Naive thymus-derived CD8-positive, alpha-beta T cell (primary cell): ENCODE measurements around the gene SCAF4. TPM values are rescaled to one million over a fixed set of nuclear protein-coding genes. Genes with fewer than 3 reads are reported as not detected.
"Not testable (repeated sequence)": the region's sequence is repeated elsewhere in the genome, so short reads cannot be mapped to it uniquely, and the experiment has no call there.

Source experiments
- ATAC-seq, 2 donors: fragments of 150-1000 bp; cut with Tn5 transposase in 1 of 2; sonication (Bioruptor Pico), chemical (Tn5 transposase) in 1 of 2; 1 replicate in 1 of 2; 2 replicates in 1 of 2; pipeline ENCODE4 v1.10.0; 2021; ENCODE audit warnings: mild to moderate bottlenecking in 2 of 2, moderate library complexity in 2 of 2
- POLR2A ChIA-PET: fragments of 350-600 bp; sonication (Branson Sonifier 250); formaldehyde crosslinking; loops from one replicate; lab custom pipeline; 2021; ENCODE audit warnings: antibody characterized with exemption; lab: Charles Lee
- DNase-seq, 10 donors: peaks; one replicate each; pipeline versions ENCODE4 v3.0.0 to v3.0.0-alpha.2; 2020 to 2022
- H3K27ac Mint-ChIP-seq, 10 donors: one replicate each; pipeline ENCODE4 v1.8.0; 2020 to 2022; ENCODE audit warnings: mild to moderate bottlenecking in 10 of 10, mixed read lengths in 10 of 10, moderate library complexity in 4 of 10, inconsistent platforms in 1 of 10
- H3K27me3 Mint-ChIP-seq, 5 donors: one replicate each; pipeline ENCODE4 v1.8.0; 2021 to 2022; ENCODE audit warnings: mixed read lengths in 5 of 5
- H3K36me3 Mint-ChIP-seq, 3 donors: one replicate each; pipeline ENCODE4 v1.8.0; 2020 to 2022; ENCODE audit warnings: mixed read lengths in 3 of 3, mild to moderate bottlenecking in 2 of 3, inconsistent platforms in 1 of 3
- H3K4me1 Mint-ChIP-seq, 4 donors: one replicate each; pipeline ENCODE4 v1.8.0; 2021 to 2022; ENCODE audit warnings: mixed read lengths in 4 of 4
- H3K4me3 Mint-ChIP-seq, 10 donors: one replicate each; pipeline ENCODE4 v1.8.0; 2020 to 2022; ENCODE audit warnings: mild to moderate bottlenecking in 10 of 10, mixed read lengths in 10 of 10, moderate library complexity in 6 of 10, inconsistent platforms in 1 of 10
- H3K9me3 Mint-ChIP-seq, 9 donors: one replicate each; pipeline ENCODE4 v1.8.0; 2020 to 2022; ENCODE audit warnings: mixed read lengths in 9 of 9, mild to moderate bottlenecking in 3 of 9, inconsistent platforms in 1 of 9, moderate library complexity in 1 of 9
- polyA plus RNA-seq, 3 donors: library from polyadenylated mRNA; unstranded; fragments of 300-500 nt; fragmentation: Illumina TruSeq; gene quantifications; one replicate each; pipeline ENCODE4 v1.2.3, GENCODE V29; 2021
- total RNA-seq, 8 experiments: library from RNA in 2 of 8; stranded (reverse) in 2 of 8; gene quantifications; one replicate each; pipeline ENCODE4 v1.2.3 and lab custom pipeline; 2021 to 2026

SCAF4 gene
- total and polyA plus RNA-seq, 5 experiments from 2014 or later = 12.2 to 67.1 (median 29.0) TPM

DNA sequence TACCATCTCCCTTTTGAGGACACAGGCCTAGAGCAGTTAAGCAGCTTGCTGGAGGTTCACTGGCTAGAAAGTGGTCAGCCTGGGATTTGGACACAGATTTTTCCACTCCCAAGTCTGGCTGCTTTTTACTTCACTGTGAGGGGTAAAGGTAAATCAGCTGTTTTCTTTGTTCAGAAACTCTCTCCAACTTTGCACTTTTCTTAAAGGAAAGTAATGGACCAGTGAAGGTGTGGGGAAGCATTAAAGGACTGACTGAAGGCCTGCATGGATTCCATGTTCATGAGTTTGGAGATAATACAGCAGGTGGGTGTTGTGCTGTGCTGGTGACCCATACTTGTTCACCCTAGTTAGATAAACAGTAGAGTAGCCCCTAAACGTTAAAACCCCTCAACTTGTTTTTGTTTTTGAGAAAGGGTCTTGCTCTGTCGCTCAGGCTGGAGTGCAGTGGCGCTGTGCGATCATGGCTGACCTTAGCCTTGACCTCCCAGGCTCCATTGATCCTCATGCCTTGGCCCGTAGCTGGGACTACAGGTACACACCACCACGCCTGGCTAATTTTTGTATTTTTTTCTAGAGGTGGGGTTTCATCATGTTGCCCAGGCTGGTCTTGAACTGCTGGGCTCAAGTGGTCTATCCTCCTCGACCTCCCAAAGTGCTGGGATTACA lies 68.2 kb downstream of the SCAF4 start:
- Mint-ChIP-seq H3K9me3 (no peaks in the 10 kb centered on the region), H3K27ac (peak overlapping the region in 6 of 10 donors; percentile 15 to 69 (median 46)), H3K4me3 (peak overlapping the region in 8 of 10 donors; percentile 8 to 72 (median 48)), H3K27me3 (no peaks in the 10 kb centered on the region), H3K4me1 (peaks cover 25 to 82% (median 77%) of the 10 kb centered on the region in 4 donors), H3K36me3 (peaks cover 0 to 72% (median 12%) of the 10 kb centered on the region in 3 donors)
- POLR2A ChIA-PET = no interaction called here
- DNase-seq (no peak), ATAC-seq (no peak)

DNA sequence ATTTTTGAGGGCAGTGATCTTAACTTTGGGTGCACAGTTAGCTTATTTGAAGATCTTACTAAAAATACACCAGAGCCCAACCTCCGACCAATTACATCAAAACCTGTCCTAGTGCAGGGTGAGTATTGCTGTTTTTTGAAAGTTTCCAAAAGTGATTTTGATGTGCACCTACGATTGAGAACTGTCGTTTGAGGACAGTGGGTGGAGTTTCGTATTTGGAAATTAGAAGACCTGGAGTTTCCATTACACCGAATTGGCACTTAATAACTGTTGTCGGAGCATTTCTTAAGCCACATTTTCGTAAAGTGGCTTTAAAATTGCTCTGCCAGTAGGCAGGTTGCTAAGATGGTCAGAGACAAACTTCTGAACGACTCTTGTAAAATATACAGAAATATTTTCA lies 71.3 kb downstream of the SCAF4 start:
- peaks cover 23 to 77% (median 69%) of the 10 kb centered on the region in 4 donors for H3K4me1 Mint-ChIP-seq
- DNase-seq (no peak), ATAC-seq (no peak)
- POLR2A ChIA-PET = interaction anchor here (0.6 to 1.6 kb wide), 3 partner anchors 10 to 89 kb away, joined by 3 to 5 read pairs (median 4); no protein-coding TSS in a partner anchor
- no peaks in the 10 kb centered on the region for H3K27me3 Mint-ChIP-seq
- peaks cover 0 to 41% (median 8%) of the 10 kb centered on the region in 3 donors for H3K36me3 Mint-ChIP-seq
- H3K9me3 Mint-ChIP-seq = no peaks in the 10 kb centered on the region
- peak overlapping the region; percentile 90 to 99 (median 94) for H3K27ac Mint-ChIP-seq
- peak overlapping the region; percentile 88 to 98 (median 93) for H3K4me3 Mint-ChIP-seq

DNA sequence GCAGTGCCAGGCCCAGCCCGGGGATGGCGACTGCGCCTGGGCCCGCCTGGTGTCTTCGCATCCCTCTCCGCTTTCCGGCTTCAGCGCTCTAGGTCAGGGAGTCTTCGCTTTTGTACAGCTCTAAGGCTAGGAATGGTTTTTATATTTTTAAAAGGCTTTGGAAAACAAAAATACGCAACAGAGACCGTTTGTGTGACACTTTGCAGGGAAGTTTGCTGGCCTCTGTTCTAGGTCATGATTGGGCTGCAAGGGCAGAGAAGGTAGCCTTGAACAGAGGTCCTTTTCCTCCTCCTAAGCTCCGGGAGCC lies 71.7 kb downstream of the SCAF4 start:
- POLR2A ChIA-PET = interaction anchor here (0.6 to 1.6 kb wide), 3 partner anchors 11 to 90 kb away, joined by 3 to 5 read pairs (median 4); no protein-coding TSS in a partner anchor
- H3K4me3 Mint-ChIP-seq = peak overlapping the region; percentile 88 to 98 (median 93)

DNA sequence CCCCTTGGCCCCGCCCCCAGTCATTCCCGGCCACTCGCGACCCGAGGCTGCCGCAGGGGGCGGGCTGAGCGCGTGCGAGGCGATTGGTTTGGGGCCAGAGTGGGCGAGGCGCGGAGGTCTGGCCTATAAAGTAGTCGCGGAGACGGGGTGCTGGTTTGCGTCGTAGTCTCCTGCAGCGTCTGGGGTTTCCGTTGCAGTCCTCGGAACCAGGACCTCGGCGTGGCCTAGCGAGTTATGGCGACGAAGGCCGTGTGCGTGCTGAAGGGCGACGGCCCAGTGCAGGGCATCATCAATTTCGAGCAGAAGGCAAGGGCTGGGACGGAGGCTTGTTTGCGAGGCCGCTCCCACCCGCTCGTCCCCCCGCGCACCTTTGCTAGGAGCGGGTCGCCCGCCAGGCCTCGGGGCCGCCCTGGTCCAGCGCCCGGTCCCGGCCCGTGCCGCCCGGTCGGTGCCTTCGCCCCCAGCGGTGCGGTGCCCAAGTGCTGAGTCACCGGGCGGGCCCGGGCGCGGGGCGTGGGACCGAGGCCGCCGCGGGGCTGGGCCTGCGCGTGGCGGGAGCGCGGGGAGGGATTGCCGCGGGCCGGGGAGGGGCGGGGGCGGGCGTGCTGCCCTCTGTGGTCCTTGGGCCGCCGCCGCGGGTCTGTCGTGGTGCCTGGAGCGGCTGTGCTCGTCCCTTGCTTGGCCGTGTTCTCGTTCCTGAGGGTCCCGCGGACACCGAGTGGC lies 72.2 kb downstream of the SCAF4 start, which contains the start of gene SOD1:
SOD1 (plus strand) TSS at position 158 of the 723 bp plus-strand sequence; CDS start at position 235, 77 bp downstream.
- Mint-ChIP-seq H3K4me1 (peaks cover 27 to 79% (median 70%) of the 10 kb centered on the region in 4 donors), H3K36me3 (peaks cover 0 to 35% (median 8%) of the 10 kb centered on the region in 3 donors), H3K27ac (peak within 1 kb of the TSS; percentile 96 to 100 (median 99)), H3K9me3 (peaks cover 0 to under 1% (median 0%) of the 10 kb centered on the region in 9 donors), H3K27me3 (no peaks in the 10 kb centered on the region), H3K4me3 (peak within 1 kb of the TSS; percentile 98 to 100 (median 100))
- ATAC-seq (peak; percentile 92), DNase-seq (peak; percentile 92 to 97 (median 96))
- POLR2A ChIA-PET = interaction anchor here (1.2 to 1.6 kb wide), 2 partner anchors 11 to 71 kb away, joined by 4 to 5 read pairs; no protein-coding TSS in a partner anchor

More for the DNA sequence above, 71.7 kb downstream of the SCAF4 start:
- Mint-ChIP-seq H3K4me1 (peaks cover 22 to 77% (median 69%) of the 10 kb centered on the region in 4 donors), H3K27ac (peak overlapping the region; percentile 90 to 99 (median 94)), H3K27me3 (no peaks in the 10 kb centered on the region), H3K9me3 (no peaks in the 10 kb centered on the region), H3K36me3 (peaks cover 0 to 37% (median 8%) of the 10 kb centered on the region in 3 donors)
- ATAC-seq (peak in 1 of 2 donors; percentile 24), DNase-seq (peak in 5 of 10 donors; percentile 30 to 64 (median 41))

DNA sequence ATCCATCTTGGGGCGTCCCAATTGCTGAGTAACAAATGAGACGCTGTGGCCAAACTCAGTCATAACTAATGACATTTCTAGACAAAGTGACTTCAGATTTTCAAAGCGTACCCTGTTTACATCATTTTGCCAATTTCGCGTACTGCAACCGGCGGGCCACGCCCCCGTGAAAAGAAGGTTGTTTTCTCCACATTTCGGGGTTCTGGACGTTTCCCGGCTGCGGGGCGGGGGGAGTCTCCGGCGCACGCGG lies 72.7 kb downstream of the SCAF4 start:
- peak overlapping the region; percentile 96 to 100 (median 99) for H3K27ac Mint-ChIP-seq
- H3K27me3 Mint-ChIP-seq = no peaks in the 10 kb centered on the region
- H3K9me3 Mint-ChIP-seq = peaks cover 0 to 2% (median 0%) of the 10 kb centered on the region in 9 donors
- H3K4me1 Mint-ChIP-seq = peaks cover 26 to 77% (median 67%) of the 10 kb centered on the region in 4 donors
- POLR2A ChIA-PET = interaction anchor here (1.6 kb wide), 1 partner anchor 72 kb away, joined by 4 read pairs; no protein-coding TSS in a partner anchor
- ATAC-seq = peak; percentile 48 to 61
- peaks cover 0 to 30% (median 6%) of the 10 kb centered on the region in 3 donors for H3K36me3 Mint-ChIP-seq
- peak overlapping the region; percentile 98 to 100 (median 100) for H3K4me3 Mint-ChIP-seq
- DNase-seq = no peak

DNA sequence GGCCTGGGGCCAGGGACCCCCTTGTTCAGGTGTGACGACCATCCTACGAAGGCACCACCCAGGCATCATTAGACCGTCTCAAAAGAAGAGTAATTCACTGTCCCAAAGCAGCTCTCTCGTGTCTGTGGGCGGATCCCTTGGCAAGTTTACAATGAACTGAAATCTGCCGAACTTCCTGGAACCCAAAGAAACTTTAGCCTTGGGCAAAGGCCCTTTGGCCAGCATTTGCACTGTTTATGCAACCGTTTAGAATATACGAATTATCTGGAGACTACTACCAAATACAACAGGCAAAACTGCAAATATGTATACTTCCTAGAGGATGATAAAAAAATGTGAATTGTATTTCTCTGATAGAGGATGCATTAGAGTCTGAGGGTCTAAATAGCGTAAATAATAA lies 73.9 kb downstream of the SCAF4 start:
- Mint-ChIP-seq H3K27me3 (no peaks in the 10 kb centered on the region), H3K9me3 (peaks cover 0 to 2% (median 0%) of the 10 kb centered on the region in 9 donors), H3K4me3 (peak overlapping the region in 2 of 10 donors; percentile 5 to 6), H3K27ac (peak overlapping the region in 5 of 10 donors; percentile 7 to 69 (median 35)), H3K36me3 (peaks cover 0 to 20% (median 0%) of the 10 kb centered on the region in 3 donors), H3K4me1 (peaks cover 25 to 65% (median 57%) of the 10 kb centered on the region in 4 donors)
- ATAC-seq = no peak
- POLR2A ChIA-PET = no interaction called here
- no peak for DNase-seq

DNA sequence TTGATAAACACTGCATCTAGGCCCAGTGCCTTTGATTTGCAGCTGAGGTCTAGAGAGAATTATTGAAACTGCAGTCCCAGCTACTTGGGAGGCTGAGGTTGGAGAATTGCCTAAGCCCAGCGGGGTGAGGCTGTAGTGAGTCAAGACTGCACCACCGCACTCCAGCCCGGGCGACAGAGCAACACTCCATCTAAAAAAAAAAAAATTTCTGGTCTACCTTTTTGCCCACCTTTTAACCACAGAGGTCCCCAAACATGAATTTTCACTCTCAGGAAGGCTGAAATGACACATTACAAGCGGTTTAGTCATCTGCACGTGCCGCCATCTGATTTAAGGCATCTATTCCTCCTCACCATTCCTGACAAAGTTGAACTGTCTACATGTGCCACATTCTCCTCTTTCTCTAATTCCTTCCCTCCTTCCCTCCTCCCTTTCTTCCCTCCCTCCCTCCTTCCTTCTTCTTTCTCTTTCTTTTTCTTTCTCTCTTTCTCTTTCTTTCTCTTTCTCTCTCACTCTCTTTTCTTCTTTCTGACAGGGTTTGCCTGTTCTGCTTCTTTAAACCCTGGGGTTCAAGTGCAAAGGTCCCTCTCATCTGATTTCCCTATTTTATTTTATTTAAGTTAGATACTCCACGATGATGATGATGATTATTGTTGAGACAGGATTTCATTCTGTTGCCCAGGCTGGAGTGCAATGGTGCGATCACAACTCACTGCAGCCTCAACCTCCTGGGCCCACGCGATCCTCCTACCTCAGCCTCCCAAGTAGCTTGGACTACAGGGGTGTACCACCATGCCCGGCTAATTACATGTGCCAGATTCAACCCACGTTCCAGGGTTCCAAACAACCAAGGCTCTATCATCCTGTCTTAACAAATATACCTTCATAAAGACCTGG lies 75.5 kb downstream of the SCAF4 start:
- peaks cover 0 to 6% (median 0%) of the 10 kb centered on the region in 3 donors for H3K36me3 Mint-ChIP-seq
- H3K27me3 Mint-ChIP-seq = no peaks in the 10 kb centered on the region
- peaks cover 21 to 49% (median 41%) of the 10 kb centered on the region in 4 donors for H3K4me1 Mint-ChIP-seq
- peaks cover 0 to 2% (median 0%) of the 10 kb centered on the region in 9 donors for H3K9me3 Mint-ChIP-seq
- H3K27ac Mint-ChIP-seq = peak overlapping the region in 9 of 10 donors; percentile 36 to 98 (median 89)
- DNase-seq = no peak
- POLR2A ChIA-PET = interaction anchor here (1.9 kb wide), 1 partner anchor 10 kb away, joined by 4 read pairs; no protein-coding TSS in a partner anchor
- H3K4me3 Mint-ChIP-seq = peak overlapping the region in 5 of 10 donors; percentile 1 to 86 (median 15)
- no peak for ATAC-seq

DNA sequence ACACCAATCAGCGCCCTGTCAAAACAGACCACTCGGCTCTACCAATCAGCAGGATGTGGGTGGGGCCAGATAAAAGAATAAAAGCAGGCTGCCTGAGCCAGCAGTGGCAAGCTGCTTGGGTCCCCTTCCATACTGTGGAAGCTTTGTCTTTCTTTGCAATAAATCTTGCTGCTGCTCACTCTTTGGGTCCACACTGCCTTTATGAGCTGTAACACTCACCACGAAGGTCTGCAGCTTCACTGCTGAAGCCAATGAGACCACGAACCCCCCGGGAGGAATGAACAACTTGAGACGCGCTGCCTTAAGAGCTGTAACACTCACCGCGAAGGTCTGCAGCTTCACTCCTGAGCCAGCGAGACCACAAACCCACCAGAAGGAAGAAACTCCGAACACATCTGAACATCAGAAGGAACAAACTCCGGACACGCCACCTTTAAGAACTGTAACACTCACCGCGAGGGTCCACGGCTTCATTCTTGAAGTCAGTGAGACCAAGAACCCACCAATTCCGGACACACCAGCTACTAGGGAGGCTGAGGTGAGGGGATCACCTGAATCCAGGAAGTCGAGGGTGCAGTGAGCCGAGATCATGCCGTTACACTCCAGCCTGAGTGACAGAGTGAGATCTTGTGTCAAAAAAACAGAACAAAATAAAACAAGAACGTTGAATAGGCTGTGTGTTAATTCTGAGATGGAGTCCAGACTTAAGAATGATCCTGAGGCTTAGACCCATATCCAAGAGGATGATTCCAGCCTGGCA lies 76.9 kb downstream of the SCAF4 start:
- Mint-ChIP-seq H3K4me1 (peaks cover 17 to 36% (median 29%) of the 10 kb centered on the region in 4 donors), H3K4me3 (peak overlapping the region; percentile 84 to 94 (median 88)), H3K27ac (peak overlapping the region; percentile 89 to 98 (median 96))
- H3K9me3 Mint-ChIP-seq, H3K27me3 Mint-ChIP-seq, H3K36me3 Mint-ChIP-seq: not testable (repeated sequence)
- DNase-seq (peak in 7 of 10 donors; percentile 16 to 57 (median 40)), ATAC-seq (peak; percentile 19 to 21)
- POLR2A ChIA-PET = interaction anchor here (1.9 kb wide), 1 partner anchor 12 kb away, joined by 4 read pairs; no protein-coding TSS in a partner anchor

DNA sequence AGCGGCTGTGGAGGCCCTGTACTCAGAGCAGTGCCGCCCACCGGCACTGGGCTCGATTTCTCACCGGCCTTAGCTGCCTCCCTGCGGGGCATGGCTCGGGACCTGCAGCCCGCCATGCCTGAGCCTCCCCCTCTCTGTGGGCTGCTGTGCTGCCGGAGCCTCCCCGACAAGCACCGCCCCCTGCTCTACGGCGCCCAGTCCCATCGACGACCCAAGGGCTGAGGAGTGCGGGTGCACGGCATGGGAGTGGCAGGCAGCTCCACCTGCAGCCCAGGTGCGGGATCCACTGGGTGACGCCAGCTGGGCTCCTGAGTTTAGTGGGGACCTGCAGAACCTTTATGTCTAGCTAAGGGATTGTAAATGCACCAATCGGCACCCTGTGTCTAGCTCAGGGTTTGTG lies 77.6 kb downstream of the SCAF4 start:
- peaks cover 0 to 3% (median 0%) of the 10 kb centered on the region in 9 donors for H3K9me3 Mint-ChIP-seq
- peak overlapping the region in 8 of 10 donors; percentile 84 to 94 (median 86) for H3K4me3 Mint-ChIP-seq
- POLR2A ChIA-PET = interaction anchor here (1.9 kb wide), 1 partner anchor 12 kb away, joined by 4 read pairs; no protein-coding TSS in a partner anchor
- ATAC-seq = no peak
- H3K27ac Mint-ChIP-seq = peak overlapping the region; percentile 89 to 98 (median 96)
- DNase-seq = no peak
- no peaks in the 10 kb centered on the region for H3K27me3 Mint-ChIP-seq
- H3K4me1 Mint-ChIP-seq = peaks cover 15 to 35% (median 26%) of the 10 kb centered on the region in 4 donors
- peaks cover 0 to 5% (median 0%) of the 10 kb centered on the region in 3 donors for H3K36me3 Mint-ChIP-seq

DNA sequence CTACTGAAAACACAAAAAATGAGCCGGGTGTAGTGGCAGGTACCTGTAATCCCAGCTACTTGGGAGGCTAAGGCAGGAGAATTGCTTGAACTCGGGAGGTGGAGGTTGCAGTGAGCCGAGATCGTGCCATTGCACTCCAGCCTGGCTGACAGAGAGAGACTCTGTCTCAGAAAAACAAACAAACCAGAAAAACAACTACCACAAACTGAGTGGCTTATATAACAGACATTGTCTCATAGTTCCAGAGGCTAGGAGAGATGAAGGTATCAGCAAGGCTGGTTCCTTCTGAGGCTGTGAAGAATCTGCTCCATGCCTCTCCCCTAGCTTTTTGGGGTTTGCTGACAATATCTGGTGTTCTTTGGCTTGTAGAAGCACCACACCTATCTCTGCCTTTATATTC lies 80.4 kb downstream of the SCAF4 start:
- H3K36me3 Mint-ChIP-seq, ATAC-seq, H3K27me3 Mint-ChIP-seq, H3K9me3 Mint-ChIP-seq, DNase-seq, H3K4me3 Mint-ChIP-seq, H3K27ac Mint-ChIP-seq, POLR2A ChIA-PET: not testable (repeated sequence)
- H3K4me1 Mint-ChIP-seq = peaks cover 14 to 19% (median 16%) of the 10 kb centered on the region in 4 donors

DNA sequence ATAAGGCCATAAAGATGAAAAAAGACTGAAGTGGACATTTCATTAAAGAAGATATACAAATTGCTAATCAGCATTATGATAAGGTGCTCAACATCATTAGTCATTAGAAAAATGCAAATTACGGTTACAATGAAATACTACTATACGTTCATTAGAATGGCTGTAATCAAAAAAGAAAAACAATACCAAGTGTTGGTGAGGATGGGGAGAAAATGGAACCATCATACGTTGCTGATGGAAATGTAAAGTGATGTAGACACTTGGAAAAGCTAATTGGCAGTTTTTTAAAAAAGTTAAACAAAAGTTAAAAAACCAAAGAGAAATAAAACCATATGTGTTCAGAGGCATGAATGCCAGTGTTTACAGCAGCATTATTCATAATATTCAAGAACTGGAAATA lies 81.0 kb downstream of the SCAF4 start:
- Mint-ChIP-seq H3K27me3 (no peaks in the 10 kb centered on the region), H3K9me3 (peaks cover 0 to 3% (median 0%) of the 10 kb centered on the region in 9 donors), H3K36me3 (peaks cover 0 to 5% (median 0%) of the 10 kb centered on the region in 3 donors), H3K4me1 (peaks cover 13 to 15% (median 14%) of the 10 kb centered on the region in 4 donors), H3K4me3 (no peak overlapping the region), H3K27ac (no peak overlapping the region)
- no peak for ATAC-seq
- DNase-seq = no peak
- POLR2A ChIA-PET = no interaction called here
